ENCODE results near the gene CPEB1.
"Not testable (repeated sequence)": the region's sequence is repeated elsewhere in the genome, so short reads cannot be mapped to it uniquely, and the experiment has no call there.

Gene CPEB1

DNA sequence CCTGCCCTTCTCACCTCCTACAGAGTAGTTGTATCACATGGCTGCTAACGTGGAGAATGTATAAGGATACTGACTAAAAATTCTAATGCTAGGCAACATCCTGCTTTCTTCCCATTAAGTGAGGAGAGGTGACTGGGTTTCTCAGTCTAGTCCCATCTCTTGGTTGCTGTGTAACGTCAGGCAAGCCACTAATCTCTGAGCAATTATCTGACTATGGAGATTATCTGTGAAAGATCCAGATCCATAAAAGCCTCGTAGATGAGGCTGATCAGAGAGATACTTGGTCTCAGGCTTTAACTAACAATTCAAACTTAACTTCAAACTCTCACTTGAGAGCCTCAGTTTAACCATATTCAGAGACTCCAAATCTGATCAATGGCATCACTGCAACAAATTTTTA is 102.2 kb downstream of the CPEB1 start:
- DNase-seq (ENCODE audit: low spot score), result no peak

DNA sequence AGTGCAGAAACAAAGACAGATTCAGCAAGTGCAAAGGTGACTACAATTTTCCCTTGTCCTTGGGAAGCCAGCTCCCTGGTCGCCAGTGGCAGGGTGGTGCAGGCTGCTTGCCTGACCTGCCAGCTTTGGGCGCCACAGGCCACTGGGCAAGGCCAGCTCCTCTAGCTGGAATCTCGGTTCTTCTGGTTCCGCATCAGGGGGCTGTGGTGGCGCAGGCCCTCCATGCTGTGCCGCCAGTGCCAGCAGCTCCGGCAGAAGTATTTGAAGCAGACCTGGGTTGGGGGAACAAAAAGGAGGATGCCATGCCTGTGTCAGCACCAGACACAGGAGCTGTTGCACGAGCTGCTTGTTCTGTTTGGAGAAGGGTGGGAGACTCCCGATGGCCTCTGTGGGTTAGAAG is 102.7 kb downstream of the CPEB1 start:
- DNase-seq (ENCODE audit: low spot score), result no peak

DNA sequence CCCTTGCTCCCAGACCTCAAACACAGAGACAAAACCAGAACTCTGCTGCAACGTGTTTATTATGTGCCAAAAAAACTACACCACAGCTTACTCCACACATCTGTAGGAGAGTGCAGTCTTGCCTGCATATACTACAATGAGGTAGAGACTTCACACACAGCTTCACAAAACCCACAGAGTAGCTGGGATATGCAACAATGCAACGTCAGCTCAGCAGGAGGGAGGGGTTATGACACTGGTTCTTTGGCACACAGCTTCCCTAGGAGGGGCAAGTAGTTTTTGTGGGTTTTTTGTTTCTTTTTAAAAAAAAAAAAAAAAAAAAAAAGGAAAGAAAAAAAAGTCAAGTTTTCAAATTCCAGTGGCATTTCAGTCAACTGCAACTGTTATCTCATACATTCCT is 104.0 kb downstream of the CPEB1 start:
- DNase-seq (ENCODE audit: low spot score), result no peak

GRCh38 chr15:82540984-82541431 is 106.2 kb downstream of the CPEB1 start:
- DNase-seq (ENCODE audit: low spot score), result no peak

GRCh38 chr15:82540055-82540983 is 106.8 kb downstream of the CPEB1 start, which contains the start of gene RPS17:
RPS17 (minus strand) TSS chr15:82540457; CDS start chr15:82540428, 29 bp downstream.
- peak; percentile 99 for DNase-seq (ENCODE audit: low spot score)

DNA sequence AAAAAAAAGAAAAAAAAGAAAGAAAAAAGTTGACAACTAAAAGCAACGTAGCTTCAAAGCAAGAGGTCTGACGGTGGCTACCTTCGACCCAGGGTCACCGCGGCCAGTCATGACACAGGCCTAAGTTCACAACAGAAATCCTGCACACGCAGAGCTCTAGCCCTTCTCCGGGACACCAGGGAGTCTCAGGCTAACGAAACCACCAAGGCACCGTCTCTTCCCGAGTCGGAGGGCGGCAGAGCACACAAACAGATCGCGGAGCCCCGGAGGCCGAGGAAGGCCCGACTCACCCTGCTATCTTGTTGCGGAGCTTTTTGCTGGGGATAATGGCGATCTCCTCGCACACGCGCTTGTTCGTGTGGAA is 107.5 kb downstream of the CPEB1 start:
- DNase-seq (ENCODE audit: low spot score), result no peak

DNA sequence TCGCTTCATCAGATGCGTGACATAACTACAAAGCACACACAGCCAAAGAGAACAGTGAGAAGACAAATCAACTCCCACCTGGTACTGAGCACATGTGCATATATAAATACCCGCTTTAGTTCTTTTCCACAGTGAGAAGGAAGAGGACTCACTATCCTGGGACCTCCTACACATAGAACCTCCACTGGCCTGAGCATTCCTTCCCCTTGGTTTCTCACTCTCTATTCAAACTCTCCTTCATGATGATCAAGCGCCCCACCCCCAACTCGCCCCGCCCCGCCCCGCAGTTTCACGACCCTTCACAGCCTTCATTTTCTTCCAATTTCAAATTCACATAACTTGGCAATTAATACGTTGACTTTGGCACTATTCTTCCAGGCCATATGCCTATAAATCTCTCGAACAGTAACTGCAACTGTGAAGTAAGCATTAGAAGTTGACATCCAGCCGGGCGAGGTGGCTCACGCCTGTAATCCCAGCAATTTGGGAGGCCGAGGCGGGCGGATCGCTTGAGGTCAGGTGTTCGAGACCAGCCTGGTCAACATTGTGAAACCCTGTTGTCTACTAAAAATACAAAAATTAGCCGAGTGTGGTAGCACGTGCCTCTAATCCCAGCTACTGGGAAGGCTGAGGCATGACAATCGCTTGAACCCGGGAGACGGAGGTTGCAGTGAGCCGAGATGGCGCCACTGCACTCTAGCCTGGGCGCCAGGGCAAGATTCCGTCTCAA is 108.0 kb downstream of the CPEB1 start:
- no peak for DNase-seq (ENCODE audit: low spot score)

DNA sequence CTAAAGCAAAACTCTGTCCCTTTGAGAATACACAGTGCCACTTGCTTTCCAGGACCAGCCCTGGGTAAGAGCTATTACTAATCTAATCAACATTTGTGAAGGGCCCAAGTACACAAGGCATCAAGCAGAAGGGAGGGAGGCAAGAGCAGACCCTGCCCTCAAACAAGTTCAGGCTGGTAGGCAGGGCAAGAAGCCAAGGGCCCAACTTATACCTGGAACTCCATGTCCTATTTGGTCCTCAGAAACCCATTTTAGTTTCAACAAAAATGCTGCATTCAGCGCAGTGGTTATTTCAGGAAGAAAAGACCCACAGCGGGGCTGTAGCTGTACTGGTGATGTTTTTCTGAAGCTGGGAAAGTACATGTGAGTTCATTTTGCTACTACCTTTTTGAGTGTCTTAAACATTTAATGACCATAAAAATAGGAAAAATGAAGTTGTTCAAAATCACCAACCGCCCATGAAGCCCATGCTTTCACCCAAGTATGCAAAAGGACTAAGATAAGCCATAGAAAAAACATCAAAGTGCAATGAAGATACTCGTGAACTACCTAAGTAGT is 109.7 kb downstream of the CPEB1 start:
- DNase-seq (ENCODE audit: low spot score), result no peak

- no peak for DNase-seq (ENCODE audit: low spot score)
Observed at GRCh38 chr15:82536409-82537350, 110.5 kb downstream of the CPEB1 start.

DNA sequence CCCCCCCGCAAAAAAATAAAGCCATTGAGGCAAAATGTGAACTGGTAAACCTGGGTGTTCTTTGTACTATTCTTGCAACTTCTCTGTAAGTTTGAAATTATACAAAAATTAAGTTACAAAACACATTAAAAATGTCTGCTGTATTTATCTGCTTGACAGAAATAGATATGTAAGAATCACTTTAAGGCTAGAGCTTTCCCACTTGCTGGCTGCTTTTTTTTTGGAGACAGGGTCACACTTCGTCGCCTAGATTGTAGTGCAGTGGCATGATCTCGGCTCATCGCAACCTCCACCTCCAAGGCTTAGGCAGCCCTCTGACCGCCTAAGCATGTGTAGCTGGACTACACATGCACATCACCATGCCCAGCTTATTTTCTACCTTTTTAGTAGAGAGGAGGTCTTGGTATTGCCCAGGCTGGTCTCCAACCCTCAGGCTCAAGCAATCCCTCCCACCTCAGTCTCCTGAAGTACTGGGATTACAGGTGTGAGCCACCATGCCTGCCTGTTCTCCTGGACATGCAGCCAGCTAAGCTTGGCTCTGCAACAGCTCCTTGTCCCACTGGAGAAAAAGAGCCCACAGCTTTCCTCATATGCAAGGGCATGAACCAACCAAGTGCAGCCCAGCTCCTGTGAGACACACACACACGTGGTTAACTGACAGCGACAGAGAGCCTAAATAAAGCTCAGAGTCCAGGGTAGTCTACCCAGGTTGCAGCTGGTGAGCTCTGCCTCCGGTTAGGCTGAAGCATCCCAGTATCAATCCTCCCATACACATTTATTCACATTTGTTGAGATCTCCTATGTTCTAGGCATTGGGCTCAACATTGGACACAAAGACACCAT is 111.4 kb downstream of the CPEB1 start:
- no peak for DNase-seq (ENCODE audit: low spot score)

- DNase-seq (ENCODE audit: low spot score), result not testable (repeated sequence)
Observed at GRCh38 chr15:82535151-82535550, 112.0 kb downstream of the CPEB1 start.

DNA sequence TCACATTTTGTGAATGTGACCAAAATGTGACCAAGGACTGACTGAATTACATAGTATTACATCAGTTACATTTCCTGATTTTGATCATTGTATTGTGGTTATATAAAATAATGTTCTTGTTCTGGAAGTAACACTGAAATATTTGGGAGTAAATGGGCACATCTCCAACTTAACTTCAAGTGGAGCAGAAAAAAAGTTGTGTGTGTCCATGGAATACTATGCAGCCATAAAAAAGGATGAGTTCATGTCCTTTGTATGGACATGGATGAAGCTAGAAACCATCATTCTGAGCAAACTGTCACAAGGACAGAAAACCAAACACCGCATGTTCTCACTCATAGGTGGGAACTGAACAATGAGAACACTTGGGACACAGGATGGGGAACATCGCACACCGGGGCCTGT is 112.7 kb downstream of the CPEB1 start:
- DNase-seq (ENCODE audit: low spot score), result not testable (repeated sequence)

DNA sequence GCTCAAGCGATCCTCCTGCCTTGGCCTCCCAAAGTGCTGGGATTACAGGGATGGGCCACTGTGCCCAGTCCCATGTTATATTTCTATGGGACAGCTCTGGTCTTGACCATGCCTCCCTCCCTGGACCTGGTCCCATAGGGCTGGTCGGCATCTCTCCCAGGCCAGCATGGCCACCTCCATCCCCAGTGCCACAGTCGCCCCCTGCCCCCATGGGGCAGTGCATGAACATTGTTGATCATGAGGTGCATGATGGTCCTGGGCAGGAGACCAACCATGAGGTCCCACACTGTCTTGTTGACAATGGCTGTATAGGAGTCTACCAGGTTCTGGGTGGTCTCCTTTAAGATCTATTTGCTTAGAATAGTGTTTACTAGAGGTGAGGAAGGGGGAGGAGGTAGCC is 113.4 kb downstream of the CPEB1 start:
- no peak for DNase-seq (ENCODE audit: low spot score)

DNA sequence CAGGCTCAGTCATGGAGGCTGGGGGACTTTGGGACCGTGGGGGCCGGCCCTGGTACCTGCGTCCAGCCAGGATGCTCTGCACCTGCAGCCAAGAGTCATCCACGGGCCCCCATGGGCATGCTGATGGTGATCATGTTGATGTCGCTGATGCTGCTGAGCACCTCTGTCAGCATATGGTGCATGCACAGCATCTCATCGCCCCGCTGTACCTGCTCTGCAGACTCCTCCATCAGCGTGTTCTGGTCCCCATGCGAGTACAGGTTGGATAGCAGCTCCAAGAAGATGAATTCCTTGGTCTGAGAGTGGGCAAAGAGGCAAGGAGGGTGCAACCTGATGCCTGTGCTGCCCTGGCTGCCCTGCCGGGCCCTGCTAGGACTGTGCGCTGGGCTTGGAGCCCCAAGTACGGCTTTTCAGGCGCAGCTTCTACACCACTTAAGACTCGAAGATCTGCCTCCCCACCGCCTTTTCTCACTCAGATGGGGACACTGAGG is 114.1 kb downstream of the CPEB1 start:
- no peak for DNase-seq (ENCODE audit: low spot score)

- DNase-seq (ENCODE audit: low spot score), result no peak
Observed at GRCh38 chr15:82532383-82532990, 114.7 kb downstream of the CPEB1 start.

GRCh38 chr15:82531496-82532382 is 115.4 kb downstream of the CPEB1 start:
- DNase-seq (ENCODE audit: low spot score), result no peak

DNA sequence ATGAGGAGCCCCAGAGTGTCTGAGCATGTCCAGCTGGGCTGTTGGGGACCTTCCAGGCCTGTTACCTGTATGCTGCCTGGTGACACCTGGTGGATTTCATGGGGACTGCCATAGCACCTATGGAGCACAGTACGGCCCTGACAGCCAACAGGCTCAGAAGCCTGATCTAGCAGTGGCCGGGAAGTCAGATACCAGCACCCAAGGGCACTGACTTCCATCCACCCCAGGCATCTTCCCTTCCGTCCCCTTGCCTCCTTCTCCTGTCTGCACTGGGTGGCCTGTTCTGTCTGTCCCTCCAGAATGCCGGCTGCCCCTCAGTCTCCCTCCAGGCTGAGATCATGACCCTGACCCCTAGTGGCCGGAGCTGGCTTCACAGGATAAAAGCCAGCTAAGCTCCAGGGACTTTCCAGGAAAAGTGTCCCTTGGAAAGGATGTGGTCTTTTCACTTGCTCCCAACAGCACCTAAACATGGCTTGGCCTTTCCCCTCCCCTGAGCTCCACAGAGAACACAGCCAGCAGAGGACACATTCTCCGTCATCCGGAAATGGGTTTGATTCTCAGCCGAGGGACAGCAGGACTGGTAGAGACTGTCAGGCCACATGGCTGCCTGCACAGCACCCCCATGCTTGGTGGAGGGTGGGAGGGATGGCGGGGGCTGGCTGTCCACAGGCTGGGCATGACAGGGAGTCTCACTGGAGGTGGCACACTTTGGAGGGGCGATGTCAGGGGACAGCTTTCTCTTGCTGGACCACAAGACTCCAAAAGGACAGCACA is 116.4 kb downstream of the CPEB1 start:
- DNase-seq (ENCODE audit: low spot score), result no peak

DNA sequence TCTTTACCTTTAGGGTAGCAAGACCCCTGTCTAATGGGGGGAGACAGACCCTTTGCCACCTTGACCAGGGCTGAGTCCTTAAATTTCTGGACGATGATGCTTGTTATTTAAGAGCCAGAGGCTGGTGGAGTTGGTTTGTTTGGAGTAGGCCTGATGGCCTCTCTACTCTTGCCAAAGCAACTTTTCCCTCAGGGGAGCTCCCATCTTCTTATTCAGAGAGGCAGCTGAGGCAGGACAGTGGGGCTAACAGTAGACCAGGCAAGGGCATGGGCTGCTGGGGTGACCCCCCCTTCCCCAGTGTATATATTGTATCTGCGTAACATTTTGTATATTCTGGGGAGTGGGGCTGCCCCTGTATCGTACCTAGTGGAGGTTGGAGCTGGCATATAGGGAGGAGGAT is 117.2 kb downstream of the CPEB1 start:
- DNase-seq (ENCODE audit: low spot score), result no peak

Data from left forelimb (tissue), 1 donor.